ENCODE data around the gene SLC45A1.

- TF ChIP-seq POLR2A (IDR thresholded peaks at IDR 0.05) = no peak
- no peak for TF ChIP-seq EP300 (IDR thresholded peaks at IDR 0.05)
- no peak for TF ChIP-seq CTCF (IDR thresholded peaks at IDR 0.05)
- TF ChIP-seq POLR2AphosphoS5 (IDR thresholded peaks at IDR 0.05) = no peak
These were observed 21.3 kb downstream of the SLC45A1 start for GRCh38 chr1:8339203-8339600.

All from upper lobe of left lung (tissue), 4 donors.